Tracheal epithelial cell (primary cell): Measurements from ENCODE around the gene PIAS1. TPM values are rescaled to one million over a fixed set of nuclear protein-coding genes. Genes with fewer than 3 reads are reported as not detected.

Experiments
- total RNA-seq: library from RNA; depleted of rRNA; stranded (reverse); fragments of >200 nt; gene quantifications from 2 replicates; pipeline ENCODE4 v1.2.1, GENCODE V29; 2014

PIAS1 gene
- total RNA-seq, result 11.3 and 13.2 TPM in 2 replicates

GRCh38 chr15:68053701-68054627 is at the start of gene PIAS1:
Gene PIAS1, plus strand, starts transcription at chr15:68054315. Its CDS starts 12 bp downstream, at chr15:68054327.

GRCh38 chr15:68204776-68205557 is 150.9 kb downstream of the PIAS1 start, which contains the start of gene CALML4:
Gene CALML4, minus strand, starts transcription at chr15:68205332. Its CDS starts 85 bp downstream, at chr15:68205247.

GRCh38 chr15:68229386-68230156 is 175.5 kb downstream of the PIAS1 start, which contains the start of gene CLN6:
Gene CLN6, minus strand, starts transcription at chr15:68229728. Its CDS starts 144 bp downstream, at chr15:68229584.

Other genes starting within 250 kb of the PIAS1 start
- gene SKOR1, start 228.8 kb upstream of the PIAS1 start, total RNA-seq, result not detected in 2 replicates
- not detected in 2 replicates for gene RNU6-1, start 214.3 kb upstream of the PIAS1 start, total RNA-seq
- 3.1 and 6.4 TPM in 2 replicates for gene CALML4, start 151.0 kb downstream of the PIAS1 start, total RNA-seq
- gene CLN6, start 175.4 kb downstream of the PIAS1 start, total RNA-seq, result 7.5 and 7.9 TPM in 2 replicates
- gene FEM1B, start 223.4 kb downstream of the PIAS1 start, total RNA-seq, result 107 and 127 TPM in 2 replicates